GM23248 (cell line): Measurements from ENCODE around the gene SLC6A9. TPM values are rescaled to one million over a fixed set of nuclear protein-coding genes. Genes with fewer than 3 reads are reported as not detected.

Experiments
- DNase-seq: peaks from one replicate; pipeline ENCODE4 v3.0.0-alpha.2; 2015
- H2AFZ ChIP-seq: fragments of 200-600 bp; sonication (generic); 2 replicates; pipeline ENCODE4 v1.6.1; 2016; ENCODE audit warnings: antibody characterized with exemption
- H3F3A ChIP-seq: fragments of 200-600 bp; sonication (generic); 2 replicates; pipeline ENCODE4 v1.6.1; 2016; ENCODE audit warnings: mild to moderate bottlenecking, antibody characterized with exemption, mixed run types; ENCODE audit not compliant: insufficient read depth
- H3K27ac ChIP-seq: fragments of 200-600 bp; sonication (generic); 2 replicates; pipeline ENCODE4 v1.5.1; 2016; ENCODE audit warnings: mild to moderate bottlenecking
- H3K27me3 ChIP-seq: fragments of 200-600 bp; sonication (generic); replicated peaks from 2 replicates; pipeline ENCODE4 v1.6.1; 2016; ENCODE audit warnings: mild to moderate bottlenecking; ENCODE audit not compliant: insufficient read depth
- H3K36me3 ChIP-seq: fragments of 200-600 bp; sonication (generic); 2 replicates; pipeline ENCODE4 v1.6.1; 2016; ENCODE audit warnings: low read depth, mild to moderate bottlenecking
- H3K4me1 ChIP-seq: fragments of 200-600 bp; sonication (generic); 2 replicates; pipeline ENCODE4 v1.6.1; 2016; ENCODE audit warnings: mild to moderate bottlenecking; ENCODE audit not compliant: insufficient read depth
- H3K4me2 ChIP-seq: fragments of 200-600 bp; sonication (generic); one replicate; pipeline ENCODE4 v1.6.1; 2016; ENCODE audit warnings: mild to moderate bottlenecking; ENCODE audit not compliant: unreplicated experiment
- H3K4me3 ChIP-seq: fragments of 200-600 bp; sonication (generic); 2 replicates; pipeline ENCODE4 v1.5.1; 2016; ENCODE audit warnings: mild to moderate bottlenecking
- H3K79me2 ChIP-seq: fragments of 200-600 bp; sonication (generic); 2 replicates; pipeline ENCODE4 v1.6.1; 2016; ENCODE audit warnings: mild to moderate bottlenecking; ENCODE audit not compliant: insufficient read depth
- H3K9ac ChIP-seq: fragments of 200-600 bp; sonication (generic); 2 replicates; pipeline ENCODE4 v1.6.1; 2016; ENCODE audit warnings: mild to moderate bottlenecking
- H3K9me2 ChIP-seq: fragments of 200-600 bp; sonication (generic); 2 replicates; pipeline ENCODE4 v1.6.1; 2016; ENCODE audit warnings: mixed run types, mild to moderate bottlenecking, moderate library complexity; ENCODE audit not compliant: insufficient read depth
- H3K9me3 ChIP-seq: fragments of 200-600 bp; sonication (generic); one replicate; pipeline ENCODE4 v1.6.1; 2017; ENCODE audit warnings: low read depth
- H4K20me1 ChIP-seq: fragments of 200-600 bp; sonication (generic); 2 replicates; pipeline ENCODE4 v1.6.0; 2016; ENCODE audit not compliant: insufficient read depth
- EZH2 ChIP-seq: fragments of 200-600 bp; sonication (generic); IDR thresholded peaks from 2 replicates; pipeline ENCODE4 v1.6.1; 2018; ENCODE audit warnings: antibody characterized with exemption, mild to moderate bottlenecking; ENCODE audit not compliant: insufficient read depth, poor library complexity, severe bottlenecking
- EZH2phosphoT487 ChIP-seq: fragments of 200-600 bp; sonication (generic); IDR thresholded peaks from 2 replicates; pipeline ENCODE4 v1.6.1; 2018; ENCODE audit warnings: antibody characterized with exemption, moderate library complexity, mild to moderate bottlenecking, low read depth; ENCODE audit not compliant: insufficient read depth
- WGBS, 2 experiments: methylation state at CpG; one replicate each; pipeline ENCODE4 v1.1.6; 2015 to 2017; ENCODE audit warnings: low lambda C conversion rate in 2 of 2, low coverage in 1 of 2; ENCODE audit errors: missing lambda C conversion rate in 2 of 2; 5-methylcytosine and 5-hydroxymethylcytosine counted together
- in situ Hi-C: fragments of 300-500 bp; cut with MboI; formaldehyde crosslinking; loops from 2 replicates; pipeline ENCODE4 v1.15.0; 2020
- polyA plus RNA-seq: library from polyadenylated mRNA; unstranded; fragments of >200 nt; fragmentation: Nextera tagmentation; extraction: Ambion mirVana; gene quantifications from 2 replicates; pipeline ENCODE4 v1.2.1, GENCODE V29; 2016
- total RNA-seq: library from RNA; depleted of rRNA; stranded (reverse); fragments of >200 nt; shearing (Covaris generic); gene quantifications from 2 replicates; pipeline ENCODE4 v1.2.3, GENCODE V29; 2014

Gene SLC6A9
- total and polyA plus RNA-seq, 2 experiments from 2014 or later: 22.2 to 34.6 TPM

- H3K9ac ChIP-seq: no peak overlapping the region
- in situ Hi-C loops: no loop called here
- H3K4me3 ChIP-seq: no peak overlapping the region
- TF ChIP-seq EZH2phosphoT487: no peak
- no peak for TF ChIP-seq EZH2
- H3K9me2 ChIP-seq: no peaks in the 10 kb centered on the region
- H3K27ac ChIP-seq: no peak overlapping the region
- no peaks in the 10 kb centered on the region; the same call in 1 of the 2 replicates for H3K36me3 ChIP-seq
- peaks cover 17% of the 10 kb centered on the region for H3K79me2 ChIP-seq
- H3K27me3 ChIP-seq: no peaks in the 10 kb centered on the region
- H3K4me2 ChIP-seq: no peak overlapping the region
- WGBS, 2 experiments: 75 to 90% methylated on average over 3 of the region's 3 CpGs
- H3K9me3 ChIP-seq: no peaks in the 10 kb centered on the region
- peaks cover 8% of the 10 kb centered on the region; the same call in 1 of the 2 replicates for H3K4me1 ChIP-seq
- H2AFZ ChIP-seq: no peak overlapping the region
- no peaks in the 10 kb centered on the region for H4K20me1 ChIP-seq
- no peaks in the 10 kb centered on the region for H3F3A ChIP-seq
- DNase-seq: no peak
Observed at GRCh38 chr1:44025816-44026215, 5.4 kb downstream of the SLC6A9 start.

DNA sequence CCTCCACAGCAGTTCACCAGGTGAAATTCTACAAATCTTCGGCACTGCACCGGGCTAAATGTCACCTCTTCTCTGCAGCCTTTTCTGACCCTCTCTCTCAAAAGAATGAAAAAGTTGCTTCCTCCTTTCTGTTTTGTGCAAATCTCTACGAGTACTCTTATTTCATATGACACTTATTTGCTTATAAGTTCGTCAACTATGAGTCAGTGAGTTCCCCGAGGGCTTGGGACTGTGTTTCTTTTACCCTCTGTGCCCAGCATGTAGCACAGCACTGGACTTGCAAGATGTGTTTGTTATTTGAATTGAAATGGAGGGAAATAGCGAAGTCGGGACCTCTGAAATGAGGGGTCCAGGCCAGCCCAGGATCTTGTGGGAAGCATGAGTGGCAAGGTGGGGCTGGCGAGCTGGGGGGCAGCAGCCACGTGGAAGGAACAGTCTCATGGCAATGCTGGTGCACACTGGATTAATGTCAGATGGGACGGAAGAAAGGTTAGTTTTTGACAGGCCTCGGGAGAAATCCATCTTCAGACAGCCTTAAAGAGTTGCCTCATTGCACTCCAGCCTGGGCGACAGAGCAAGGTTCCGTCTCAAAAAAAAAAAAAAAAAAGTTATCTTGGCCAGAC lies 6.2 kb downstream of the SLC6A9 start:
- Histone ChIP-seq H3K4me2 (no peak overlapping the region), H3K4me3 (no peak overlapping the region), H3K79me2 (peaks cover 17% of the 10 kb centered on the region), H2AFZ (no peak overlapping the region), H3K27ac (no peak overlapping the region), H3K4me1 (peaks cover 8% of the 10 kb centered on the region; the same call in 1 of the 2 replicates), H4K20me1 (no peaks in the 10 kb centered on the region), H3K36me3 (no peaks in the 10 kb centered on the region; the same call in 1 of the 2 replicates), H3K27me3 (no peaks in the 10 kb centered on the region), H3K9ac (no peak overlapping the region), H3K9me2 (no peaks in the 10 kb centered on the region), H3K9me3 (no peaks in the 10 kb centered on the region), H3F3A (no peaks in the 10 kb centered on the region)
- WGBS, 2 experiments: 81 to 84% methylated on average over 13 of the region's 13 CpGs
- in situ Hi-C loops: no loop called here
- no peak for DNase-seq
- TF ChIP-seq EZH2phosphoT487 (no peak), EZH2 (no peak)

DNA sequence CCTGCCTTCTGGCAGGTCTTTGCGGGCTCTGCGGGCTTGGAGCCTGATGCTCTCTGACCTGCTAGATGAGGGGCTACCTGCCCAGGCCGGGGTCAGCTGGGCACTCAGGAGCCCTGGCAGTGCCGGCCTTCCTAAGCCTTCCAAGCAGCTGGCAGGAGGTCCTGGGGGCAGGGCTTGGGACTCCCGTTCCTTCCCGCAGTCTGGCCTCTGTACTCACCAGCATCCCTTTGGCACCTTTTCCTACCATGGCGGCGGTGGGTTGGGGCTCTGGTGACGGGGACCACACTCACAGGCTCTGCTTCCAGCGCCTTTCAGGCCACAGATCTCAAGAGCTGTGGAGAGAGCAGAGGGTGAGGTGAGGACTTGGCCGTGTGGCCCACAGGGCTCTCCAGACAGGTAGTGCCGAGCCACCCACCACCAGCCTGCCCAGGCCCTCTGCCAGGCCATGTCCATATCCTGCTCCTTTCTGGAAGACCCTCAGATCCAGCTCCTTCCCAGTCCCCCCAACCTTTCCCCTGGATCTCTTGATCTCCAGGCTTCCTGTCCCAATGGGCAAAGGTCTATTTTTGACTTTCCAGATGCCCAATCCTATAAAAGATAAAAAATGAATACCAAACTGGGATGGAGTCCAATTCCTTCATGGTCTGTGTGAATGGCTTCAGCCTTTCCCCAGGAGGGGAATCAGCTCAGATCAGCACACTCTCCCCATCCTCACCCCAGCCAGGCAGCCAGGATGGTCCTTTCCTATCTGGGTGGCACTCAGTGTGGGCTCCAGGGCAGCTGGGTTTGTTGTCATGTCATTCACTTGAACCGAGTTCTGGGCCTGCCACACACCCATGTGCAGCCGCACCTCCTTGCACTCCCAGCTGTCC lies 7.0 kb downstream of the SLC6A9 start:
- Histone ChIP-seq H3K9ac (no peak overlapping the region), H3K79me2 (peaks cover 17% of the 10 kb centered on the region), H3K4me3 (no peak overlapping the region), H3K27ac (no peak overlapping the region), H3K9me2 (no peaks in the 10 kb centered on the region), H2AFZ (no peak overlapping the region), H3K4me2 (no peak overlapping the region), H4K20me1 (no peaks in the 10 kb centered on the region), H3K27me3 (no peaks in the 10 kb centered on the region), H3K36me3 (no peaks in the 10 kb centered on the region; the same call in 1 of the 2 replicates), H3K4me1 (peaks cover 5% of the 10 kb centered on the region; the same call in 1 of the 2 replicates), H3K9me3 (no peaks in the 10 kb centered on the region), H3F3A (no peaks in the 10 kb centered on the region)
- TF ChIP-seq EZH2 (no peak), EZH2phosphoT487 (no peak)
- no peak for DNase-seq
- in situ Hi-C loops: no loop called here
- 83 to 85% methylated on average over 14 of the region's 14 CpGs for WGBS, 2 experiments

- Histone ChIP-seq H4K20me1 (no peaks in the 10 kb centered on the region), H3K36me3 (no peaks in the 10 kb centered on the region; the same call in 1 of the 2 replicates), H3K9me2 (no peaks in the 10 kb centered on the region), H2AFZ (no peak overlapping the region), H3K4me1 (no peaks in the 10 kb centered on the region), H3K9me3 (no peaks in the 10 kb centered on the region), H3K27me3 (no peaks in the 10 kb centered on the region), H3K4me2 (no peak overlapping the region), H3K79me2 (no peaks in the 10 kb centered on the region; the same call in 1 of the 2 replicates), H3K27ac (no peak overlapping the region), H3K9ac (no peak overlapping the region), H3F3A (no peaks in the 10 kb centered on the region), H3K4me3 (no peak overlapping the region)
- no peak for DNase-seq
- in situ Hi-C loops: no loop called here
- 94 to 95% methylated on average over 10 of the region's 10 CpGs for WGBS, 2 experiments
- TF ChIP-seq EZH2phosphoT487 (no peak), EZH2 (no peak)
Observed at GRCh38 chr1:44021581-44022321, 9.5 kb downstream of the SLC6A9 start.
